ENCODE results near the gene NINJ2. TPM values are rescaled to one million over a fixed set of nuclear protein-coding genes. Genes with fewer than 3 reads are reported as not detected.
A peak's percentile ranks its signal among the peaks of the same experiment; 100 is the strongest.

The NINJ2 gene
- total and polyA plus RNA-seq, 4 experiments from 2014 or later: 3.7 to 30.3 (median 15.0) TPM

- H3K4me3 Mint-ChIP-seq: no peak overlapping the region
- peaks cover 0 to 3% of the 10 kb centered on the region in 2 donors for H3K27me3 Mint-ChIP-seq
- no peaks in the 10 kb centered on the region for H3K4me1 Mint-ChIP-seq
- ChIA-PET CTCF (ENCODE audit: partially characterized antibody) (interaction anchor here (1.8 to 1.9 kb wide), 2 partner anchors 14 to 17 kb away, joined by 4 to 14 read pairs; no protein-coding TSS in a partner anchor), POLR2A (ENCODE audit: partially characterized antibody) (no interaction called here)
- peaks cover 0 to 12% of the 10 kb centered on the region in 2 donors for H3K36me3 Mint-ChIP-seq
- H3K9me3 ChIP-seq (ENCODE audit: control insufficient read depth in 1 of 2, low read length in 2 of 2): no peaks in the 10 kb centered on the region
- H3K27ac Mint-ChIP-seq: no peak overlapping the region
- no peak overlapping the region for H3K27ac ChIP-seq (ENCODE audit: low read depth, low read length)
- H3K4me3 ChIP-seq (ENCODE audit: low read length in 2 of 2): no peak overlapping the region
- peaks cover 3 to 19% (median 6%) of the 10 kb centered on the region in 8 donors for H3K9me3 Mint-ChIP-seq
- no peaks in the 10 kb centered on the region for H3K36me3 ChIP-seq (ENCODE audit: insufficient read depth, low read length)
- intact Hi-C loops (cut with micrococcal nuclease): no loop called here
- no peaks in the 10 kb centered on the region for H3K4me1 ChIP-seq (ENCODE audit: insufficient read depth, low read length)
- no peaks in the 10 kb centered on the region for H3K27me3 ChIP-seq (ENCODE audit: insufficient read depth, low read length)
- DNase-seq: no peak
Measured at GRCh38 chr12:530821-531220, 132.4 kb downstream of the NINJ2 start.

- Histone ChIP-seq H3K27me3 (ENCODE audit: insufficient read depth, low read length) (no peaks in the 10 kb centered on the region), H3K36me3 (ENCODE audit: insufficient read depth, low read length) (no peaks in the 10 kb centered on the region), H3K27ac (ENCODE audit: low read depth, low read length) (no peak overlapping the region), H3K4me1 (ENCODE audit: insufficient read depth, low read length) (no peaks in the 10 kb centered on the region), H3K4me3 (ENCODE audit: low read length in 2 of 2) (no peak overlapping the region), H3K9me3 (ENCODE audit: control insufficient read depth in 1 of 2, low read length in 2 of 2) (no peaks in the 10 kb centered on the region)
- Mint-ChIP-seq H3K9me3 (peaks cover 3 to 19% (median 6%) of the 10 kb centered on the region in 8 donors), H3K27ac (no peak overlapping the region), H3K4me1 (no peaks in the 10 kb centered on the region), H3K36me3 (peaks cover 0 to 12% of the 10 kb centered on the region in 2 donors), H3K27me3 (peaks cover 0 to 3% of the 10 kb centered on the region in 2 donors), H3K4me3 (no peak overlapping the region)
- ChIA-PET CTCF (ENCODE audit: partially characterized antibody) (interaction anchor here (1.8 to 1.9 kb wide), 2 partner anchors 14 to 17 kb away, joined by 4 to 14 read pairs; no protein-coding TSS in a partner anchor), POLR2A (ENCODE audit: partially characterized antibody) (no interaction called here)
- DNase-seq: no peak
- intact Hi-C loops (cut with micrococcal nuclease): no loop called here
Measured at GRCh38 chr12:530308-530707, 132.9 kb downstream of the NINJ2 start.

- POLR2A ChIA-PET (ENCODE audit: partially characterized antibody): no interaction called here
- Histone ChIP-seq H3K4me1 (ENCODE audit: insufficient read depth, low read length) (no peaks in the 10 kb centered on the region), H3K27ac (ENCODE audit: low read depth, low read length) (no peak overlapping the region), H3K27me3 (ENCODE audit: insufficient read depth, low read length) (no peaks in the 10 kb centered on the region), H3K9me3 (ENCODE audit: control insufficient read depth in 1 of 2, low read length in 2 of 2) (no peaks in the 10 kb centered on the region), H3K4me3 (ENCODE audit: low read length in 2 of 2) (no peak overlapping the region), H3K36me3 (ENCODE audit: insufficient read depth, low read length) (no peaks in the 10 kb centered on the region)
- Mint-ChIP-seq H3K9me3 (peaks cover 3 to 17% (median 6%) of the 10 kb centered on the region in 8 donors), H3K36me3 (peaks cover 0 to 12% of the 10 kb centered on the region in 2 donors), H3K27ac (no peak overlapping the region), H3K4me1 (peaks cover 0 to 5% (median 1%) of the 10 kb centered on the region in 4 donors), H3K27me3 (peaks cover 0 to 3% of the 10 kb centered on the region in 2 donors), H3K4me3 (no peak overlapping the region)
- intact Hi-C loops (cut with micrococcal nuclease): no loop called here
- DNase-seq: no peak
- CTCF ChIA-PET (ENCODE audit: partially characterized antibody): no interaction called here
Measured at GRCh38 chr12:527729-528128, 135.5 kb downstream of the NINJ2 start.

- intact Hi-C loops (cut with micrococcal nuclease): no loop called here
Measured at GRCh38 chr12:527241-527640, 136.0 kb downstream of the NINJ2 start.

GRCh38 chr12:526089-526488 lies 137.2 kb downstream of the NINJ2 start:
- no peak overlapping the region for H3K4me3 Mint-ChIP-seq
- Histone ChIP-seq H3K27me3 (ENCODE audit: insufficient read depth, low read length) (no peaks in the 10 kb centered on the region), H3K4me1 (ENCODE audit: insufficient read depth, low read length) (no peaks in the 10 kb centered on the region), H3K4me3 (ENCODE audit: low read length in 2 of 2) (no peak overlapping the region), H3K9me3 (ENCODE audit: control insufficient read depth in 1 of 2, low read length in 2 of 2) (no peaks in the 10 kb centered on the region), H3K27ac (ENCODE audit: low read depth, low read length) (no peak overlapping the region), H3K36me3 (ENCODE audit: insufficient read depth, low read length) (no peaks in the 10 kb centered on the region)
- POLR2A ChIA-PET (ENCODE audit: partially characterized antibody): no interaction called here
- H3K36me3 Mint-ChIP-seq: peaks cover 0 to 7% of the 10 kb centered on the region in 2 donors
- H3K4me1 Mint-ChIP-seq: peaks cover 0 to 5% (median 1%) of the 10 kb centered on the region in 4 donors
- intact Hi-C loops (cut with micrococcal nuclease): no loop called here
- H3K27ac Mint-ChIP-seq: peak overlapping the region in 1 of 7 donors; percentile 31
- H3K27me3 Mint-ChIP-seq: peaks cover 0 to 3% of the 10 kb centered on the region in 2 donors
- H3K9me3 Mint-ChIP-seq: peaks cover 0 to 7% (median 0%) of the 10 kb centered on the region in 8 donors
- DNase-seq: no peak
- CTCF ChIA-PET (ENCODE audit: partially characterized antibody): no interaction called here

More at GRCh38 chr12:527241-527640, 136.0 kb downstream of the NINJ2 start:
- H3K27me3 ChIP-seq (ENCODE audit: insufficient read depth, low read length): no peaks in the 10 kb centered on the region
- H3K4me3 Mint-ChIP-seq: no peak overlapping the region
- peaks cover 0 to 5% (median 1%) of the 10 kb centered on the region in 4 donors for H3K4me1 Mint-ChIP-seq
- H3K27me3 Mint-ChIP-seq: peaks cover 0 to 3% of the 10 kb centered on the region in 2 donors
- H3K9me3 ChIP-seq (ENCODE audit: control insufficient read depth in 1 of 2, low read length in 2 of 2): no peaks in the 10 kb centered on the region
- H3K36me3 ChIP-seq (ENCODE audit: insufficient read depth, low read length): no peaks in the 10 kb centered on the region
- H3K9me3 Mint-ChIP-seq: peaks cover 0 to 12% (median 4%) of the 10 kb centered on the region in 8 donors
- POLR2A ChIA-PET (ENCODE audit: partially characterized antibody): no interaction called here
- no peak overlapping the region for H3K27ac Mint-ChIP-seq
- peaks cover 0 to 10% of the 10 kb centered on the region in 2 donors for H3K36me3 Mint-ChIP-seq
- no peaks in the 10 kb centered on the region for H3K4me1 ChIP-seq (ENCODE audit: insufficient read depth, low read length)
- DNase-seq: no peak
- CTCF ChIA-PET (ENCODE audit: partially characterized antibody): interaction anchor here (0.8 kb wide), 1 partner anchor 85 kb away, joined by 3 read pairs; no protein-coding TSS in a partner anchor
- H3K27ac ChIP-seq (ENCODE audit: low read depth, low read length): no peak overlapping the region
- no peak overlapping the region for H3K4me3 ChIP-seq (ENCODE audit: low read length in 2 of 2)

GRCh38 chr12:524167-524951 lies 138.9 kb downstream of the NINJ2 start:
- no peak overlapping the region for H3K27ac ChIP-seq (ENCODE audit: low read depth, low read length)
- H3K4me3 ChIP-seq (ENCODE audit: low read length in 2 of 2): no peak overlapping the region
- Mint-ChIP-seq H3K4me3 (no peak overlapping the region), H3K27me3 (peaks cover 3 to 5% of the 10 kb centered on the region in 2 donors), H3K4me1 (peaks cover 0 to 5% (median 1%) of the 10 kb centered on the region in 4 donors), H3K36me3 (no peaks in the 10 kb centered on the region), H3K27ac (no peak overlapping the region), H3K9me3 (no peaks in the 10 kb centered on the region)
- H3K36me3 ChIP-seq (ENCODE audit: insufficient read depth, low read length): no peaks in the 10 kb centered on the region
- H3K9me3 ChIP-seq (ENCODE audit: control insufficient read depth in 1 of 2, low read length in 2 of 2): no peaks in the 10 kb centered on the region
- DNase-seq: no peak
- peaks cover 4% of the 10 kb centered on the region for H3K27me3 ChIP-seq (ENCODE audit: insufficient read depth, low read length)
- H3K4me1 ChIP-seq (ENCODE audit: insufficient read depth, low read length): no peaks in the 10 kb centered on the region
- intact Hi-C loops (cut with micrococcal nuclease): no loop called here
- POLR2A ChIA-PET (ENCODE audit: partially characterized antibody): no interaction called here
- CTCF ChIA-PET (ENCODE audit: partially characterized antibody): no interaction called here

- H3K9me3 Mint-ChIP-seq: no peaks in the 10 kb centered on the region
- peaks cover 0 to 5% (median 1%) of the 10 kb centered on the region in 4 donors for H3K4me1 Mint-ChIP-seq
- POLR2A ChIA-PET (ENCODE audit: partially characterized antibody): no interaction called here
- no peak overlapping the region for H3K27ac Mint-ChIP-seq
- H3K4me3 Mint-ChIP-seq: no peak overlapping the region
- CTCF ChIA-PET (ENCODE audit: partially characterized antibody): no interaction called here
- peaks cover 3 to 5% of the 10 kb centered on the region in 2 donors for H3K27me3 Mint-ChIP-seq
- Histone ChIP-seq H3K27ac (ENCODE audit: low read depth, low read length) (no peak overlapping the region), H3K36me3 (ENCODE audit: insufficient read depth, low read length) (no peaks in the 10 kb centered on the region), H3K9me3 (ENCODE audit: control insufficient read depth in 1 of 2, low read length in 2 of 2) (no peaks in the 10 kb centered on the region), H3K27me3 (ENCODE audit: insufficient read depth, low read length) (peaks cover 7% of the 10 kb centered on the region), H3K4me3 (ENCODE audit: low read length in 2 of 2) (no peak overlapping the region), H3K4me1 (ENCODE audit: insufficient read depth, low read length) (no peaks in the 10 kb centered on the region)
- no peak for DNase-seq
- no peaks in the 10 kb centered on the region for H3K36me3 Mint-ChIP-seq
- intact Hi-C loops (cut with micrococcal nuclease): no loop called here
Measured at GRCh38 chr12:522692-523378, 140.4 kb downstream of the NINJ2 start.
